Measurements from ENCODE around the gene GPBAR1. TPM values are rescaled to one million over a fixed set of nuclear protein-coding genes. Genes with fewer than 3 reads are reported as not detected.

GPBAR1 gene
- polyA plus RNA-seq, 3 donors: 26.0 to 181 (median 143) TPM

DNA sequence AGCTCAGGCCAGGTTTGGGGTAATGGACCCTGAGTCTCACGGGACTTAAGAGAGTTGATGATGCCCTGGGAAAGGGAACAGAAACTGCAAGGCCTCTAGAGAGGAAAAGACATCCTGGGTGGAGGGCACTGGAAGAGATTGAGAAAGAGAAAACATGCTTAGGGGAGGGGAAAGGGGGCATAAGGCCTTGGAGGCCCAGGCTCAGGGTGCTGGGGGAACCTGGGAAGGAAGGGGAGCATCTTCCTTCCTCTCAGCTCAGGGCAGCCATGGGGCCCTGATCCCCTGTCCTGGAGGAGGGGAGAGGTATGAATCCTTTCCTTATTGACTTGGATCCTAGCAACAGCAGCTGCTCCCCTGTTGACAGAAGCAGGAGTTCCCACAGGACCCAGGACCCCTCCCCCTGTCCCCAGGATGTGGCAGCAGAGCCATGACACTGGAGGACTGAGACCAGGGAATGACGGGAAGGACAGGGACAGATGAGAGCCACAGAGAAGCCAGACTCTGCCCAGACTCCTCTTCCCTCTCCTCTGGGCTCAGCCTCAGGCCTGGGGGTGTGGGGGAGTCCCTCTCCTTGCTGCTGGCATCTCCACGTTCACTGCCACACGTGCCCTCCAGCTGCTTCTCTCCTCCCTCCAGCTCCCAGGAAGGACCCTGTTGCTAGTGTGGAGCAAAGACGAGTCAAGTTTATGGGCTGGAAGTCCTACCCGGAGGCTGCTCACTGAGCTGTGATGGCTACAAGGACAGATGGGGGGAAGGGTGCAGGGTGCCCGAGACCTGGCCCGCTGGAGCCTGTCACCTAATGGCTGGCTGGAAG lies 815 bp downstream of the GPBAR1 start:
- peak in 2 of 3 donors; percentile 69 to 71 for DNase-seq
- Histone ChIP-seq H2AFZ (ENCODE audit: insufficient read depth, low read depth, low read length, poor library complexity, severe bottlenecking) (peak overlapping the region; percentile 54), H3K36me3 (replicated peaks in 1 of 2; ENCODE audit: control insufficient read depth in 1 of 2, insufficient read depth in 2 of 2, low read length in 2 of 2) (peaks cover 38 to 43% of the 10 kb centered on the region in 2 donors), H4K20me1 (ENCODE audit: insufficient read depth, low read length) (peaks cover 60% of the 10 kb centered on the region), H3K9ac (ENCODE audit: insufficient read depth, low read length, poor library complexity, severe bottlenecking) (peak overlapping the region; percentile 70), H3K27ac (ENCODE audit: low read depth in 1 of 2, low read length in 2 of 2) (peak overlapping the region; percentile 87 to 93), H3K4me2 (replicated peaks; ENCODE audit: extremely low read depth, low read length, poor library complexity, severe bottlenecking) (peak overlapping the region; percentile 97), H3K4me3 (replicated peaks in 1 of 3; ENCODE audit: low read depth in 2 of 3, low read length in 3 of 3) (peak overlapping the region; percentile 38 to 85 (median 45)), H3K79me2 (ENCODE audit: insufficient read depth, low read length) (peaks cover 75% of the 10 kb centered on the region), H3K9me3 (replicated peaks in 1 of 2; ENCODE audit: control insufficient read depth in 1 of 2, insufficient read depth in 1 of 2, low read length in 2 of 2) (no peaks in the 10 kb centered on the region), H3K4me1 (ENCODE audit: control insufficient read depth in 1 of 2, insufficient read depth in 2 of 2, low read length in 2 of 2) (peaks cover 81 to 88% of the 10 kb centered on the region in 2 donors), H3K27me3 (ENCODE audit: control insufficient read depth in 2 of 2, insufficient read depth in 2 of 2, low read length in 2 of 2) (no peaks in the 10 kb centered on the region)
- Mint-ChIP-seq H3K27me3 (ENCODE audit: low read depth in 3 of 3) (no peaks in the 10 kb centered on the region), H3K9me3 (no peaks in the 10 kb centered on the region), H3K27ac (peak overlapping the region; percentile 88 to 96 (median 92)), H3K4me3 (peak overlapping the region; percentile 84 to 93), H3K4me1 (peaks cover 92% of the 10 kb centered on the region), H3K36me3 (peaks cover 27 to 48% of the 10 kb centered on the region in 2 donors)
- TF ChIP-seq, protein P1, sequence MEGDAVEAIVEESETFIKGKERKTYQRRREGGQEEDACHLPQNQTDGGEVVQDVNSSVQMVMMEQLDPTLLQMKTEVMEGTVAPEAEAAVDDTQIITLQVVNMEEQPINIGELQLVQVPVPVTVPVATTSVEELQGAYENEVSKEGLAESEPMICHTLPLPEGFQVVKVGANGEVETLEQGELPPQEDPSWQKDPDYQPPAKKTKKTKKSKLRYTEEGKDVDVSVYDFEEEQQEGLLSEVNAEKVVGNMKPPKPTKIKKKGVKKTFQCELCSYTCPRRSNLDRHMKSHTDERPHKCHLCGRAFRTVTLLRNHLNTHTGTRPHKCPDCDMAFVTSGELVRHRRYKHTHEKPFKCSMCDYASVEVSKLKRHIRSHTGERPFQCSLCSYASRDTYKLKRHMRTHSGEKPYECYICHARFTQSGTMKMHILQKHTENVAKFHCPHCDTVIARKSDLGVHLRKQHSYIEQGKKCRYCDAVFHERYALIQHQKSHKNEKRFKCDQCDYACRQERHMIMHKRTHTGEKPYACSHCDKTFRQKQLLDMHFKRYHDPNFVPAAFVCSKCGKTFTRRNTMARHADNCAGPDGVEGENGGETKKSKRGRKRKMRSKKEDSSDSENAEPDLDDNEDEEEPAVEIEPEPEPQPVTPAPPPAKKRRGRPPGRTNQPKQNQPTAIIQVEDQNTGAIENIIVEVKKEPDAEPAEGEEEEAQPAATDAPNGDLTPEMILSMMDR (IDR thresholded peaks at IDR 0.05): no peak
- intact Hi-C loops (cut with micrococcal nuclease): loop anchor here in 1 of 2 donors (5.0 kb wide), 1 partner anchor 39 kb away; no protein-coding TSS in a partner anchor
- 10% methylated on average over 2 of the region's 8 CpGs for WGBS (ENCODE audit: insufficient coverage)

DNA sequence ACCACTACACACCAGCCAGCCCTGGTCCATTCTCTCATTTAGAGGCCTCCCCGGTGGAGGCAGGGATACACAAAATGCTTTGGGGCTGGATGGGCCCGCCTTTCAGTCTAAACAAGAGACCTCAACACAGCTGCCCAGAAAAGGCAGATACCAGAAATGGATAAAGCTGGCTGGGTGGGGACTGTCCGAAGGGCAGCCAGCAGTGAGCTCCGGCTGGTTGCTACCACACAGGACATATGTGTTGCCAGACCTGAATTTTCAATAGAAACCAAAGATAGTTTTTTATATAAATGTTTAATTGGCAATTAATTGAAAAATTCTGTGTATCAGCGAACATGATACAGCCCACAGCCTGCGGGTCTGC lies 1.4 kb downstream of the GPBAR1 start:
- intact Hi-C loops (cut with micrococcal nuclease): loop anchor here in 1 of 2 donors (5.0 kb wide), 1 partner anchor 40 kb away; no protein-coding TSS in a partner anchor
- no peak for DNase-seq
- Mint-ChIP-seq H3K36me3 (peaks cover 33 to 54% of the 10 kb centered on the region in 2 donors), H3K9me3 (no peaks in the 10 kb centered on the region), H3K27ac (peak overlapping the region; percentile 86 to 96 (median 92)), H3K4me3 (peak overlapping the region; percentile 84 to 93), H3K27me3 (ENCODE audit: low read depth in 3 of 3) (no peaks in the 10 kb centered on the region), H3K4me1 (peaks cover 87% of the 10 kb centered on the region)
- peaks cover 75 to 82% of the 10 kb centered on the region in 2 donors for H3K4me1 ChIP-seq (ENCODE audit: control insufficient read depth in 1 of 2, insufficient read depth in 2 of 2, low read length in 2 of 2)
- no peak overlapping the region for H2AFZ ChIP-seq (ENCODE audit: insufficient read depth, low read depth, low read length, poor library complexity, severe bottlenecking)
- WGBS (ENCODE audit: insufficient coverage): 87% methylated on average over 3 of the region's 6 CpGs
- peak overlapping the region; percentile 70 for H3K9ac ChIP-seq (ENCODE audit: insufficient read depth, low read length, poor library complexity, severe bottlenecking)
- peak overlapping the region in 2 of 3 experiments; percentile 45 to 85 for H3K4me3 ChIP-seq (replicated peaks in 1 of 3; ENCODE audit: low read depth in 2 of 3, low read length in 3 of 3)
- TF ChIP-seq, protein P1 (IDR thresholded peaks at IDR 0.05): no peak
- H3K9me3 ChIP-seq (replicated peaks in 1 of 2; ENCODE audit: control insufficient read depth in 1 of 2, insufficient read depth in 1 of 2, low read length in 2 of 2): no peaks in the 10 kb centered on the region
- H4K20me1 ChIP-seq (ENCODE audit: insufficient read depth, low read length): peaks cover 60% of the 10 kb centered on the region
- peak overlapping the region; percentile 87 to 93 for H3K27ac ChIP-seq (ENCODE audit: low read depth in 1 of 2, low read length in 2 of 2)
- H3K36me3 ChIP-seq (replicated peaks in 1 of 2; ENCODE audit: control insufficient read depth in 1 of 2, insufficient read depth in 2 of 2, low read length in 2 of 2): peaks cover 44 to 49% of the 10 kb centered on the region in 2 donors
- peaks cover 80% of the 10 kb centered on the region for H3K79me2 ChIP-seq (ENCODE audit: insufficient read depth, low read length)
- H3K4me2 ChIP-seq (replicated peaks; ENCODE audit: extremely low read depth, low read length, poor library complexity, severe bottlenecking): peak overlapping the region; percentile 97
- no peaks in the 10 kb centered on the region for H3K27me3 ChIP-seq (ENCODE audit: control insufficient read depth in 2 of 2, insufficient read depth in 2 of 2, low read length in 2 of 2)
